ENCODE results near the gene RGP1. TPM values are rescaled to one million over a fixed set of nuclear protein-coding genes. Genes with fewer than 3 reads are reported as not detected.

Gene RGP1
- total and polyA plus RNA-seq, 7 experiments from 2014 or later: 8.8 to 28.8 (median 22.4) TPM

DNA sequence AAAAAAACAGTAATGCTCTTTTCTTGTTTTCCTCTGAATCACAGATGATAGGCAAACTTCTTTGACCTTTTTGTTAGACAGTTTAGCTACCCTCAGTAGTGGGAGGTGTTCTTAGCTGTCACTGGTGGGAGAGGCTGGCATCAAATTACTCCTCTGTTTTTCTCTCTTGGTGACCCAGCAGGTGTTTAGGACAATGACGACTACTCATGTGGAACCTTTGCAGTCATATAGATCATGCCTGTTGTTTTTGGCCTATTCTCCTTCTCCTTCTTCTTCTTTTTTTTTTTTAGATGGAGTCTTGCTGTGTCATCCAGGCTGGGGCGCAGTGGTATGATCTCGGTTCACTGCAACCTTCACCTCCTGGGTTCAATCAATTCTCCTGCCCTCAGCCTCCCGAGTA is 26.9 kb downstream of the RGP1 start:
- Mint-ChIP-seq H3K36me3 (peaks cover 0 to 17% (median 7%) of the 10 kb centered on the region in 5 donors), H3K4me1 (peaks cover 0 to 19% (median 3%) of the 10 kb centered on the region in 7 donors), H3K27me3 (no peaks in the 10 kb centered on the region), H3K4me3 (no peak overlapping the region), H3K9me3 (no peaks in the 10 kb centered on the region), H3K27ac (no peak overlapping the region)
- CTCF ChIA-PET: interaction anchor here (0.6 to 0.8 kb wide), 2 partner anchors 45 to 117 kb away, joined by 3 to 4 read pairs; no protein-coding TSS in a partner anchor
- H3K9me3 ChIP-seq (ENCODE audit: control insufficient read depth in 2 of 3, low read length in 3 of 3): no peaks in the 10 kb centered on the region
- no peaks in the 10 kb centered on the region for H3K27me3 ChIP-seq (ENCODE audit: control insufficient read depth in 2 of 2, insufficient read depth in 2 of 2, low read length in 2 of 2)
- DNase-seq: no peak
- intact Hi-C loops (cut with micrococcal nuclease): no loop called here
- POLR2A ChIA-PET: interaction anchor here (1.4 kb wide), 1 partner anchor 36 kb away, joined by 4 read pairs; the partner anchor contains the start of gene SPAG8
- H3K4me3 ChIP-seq (ENCODE audit: low read length): no peak overlapping the region
- H3K27ac ChIP-seq (ENCODE audit: low read depth, low read length): no peak overlapping the region
- peaks cover 0 to 3% (median 0%) of the 10 kb centered on the region in 3 experiments for H3K36me3 ChIP-seq (ENCODE audit: control insufficient read depth in 2 of 3, insufficient read depth in 3 of 3, low read length in 3 of 3)
- no peaks in the 10 kb centered on the region for H3K4me1 ChIP-seq (ENCODE audit: control insufficient read depth in 2 of 2, insufficient read depth in 2 of 2, low read length in 2 of 2)
- ATAC-seq: no peak

DNA sequence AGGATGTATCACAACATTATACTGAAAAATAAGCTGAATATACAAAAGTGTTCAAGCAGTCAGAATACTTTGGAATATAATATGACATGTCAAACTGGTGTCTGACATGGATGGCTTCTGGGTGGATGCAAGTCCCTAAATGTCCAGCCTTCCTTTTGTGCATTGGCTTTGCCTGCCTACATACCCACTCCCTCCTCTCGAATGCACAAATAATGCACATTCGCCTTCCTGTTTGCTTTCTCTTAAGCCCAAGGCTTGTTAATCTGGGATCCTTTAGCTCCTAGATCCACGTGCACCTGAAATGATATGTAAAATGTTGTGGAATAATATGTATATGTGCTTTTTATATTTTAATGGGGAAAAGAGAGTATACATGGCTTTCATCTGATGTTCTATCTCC is 29.4 kb downstream of the RGP1 start:
- Mint-ChIP-seq H3K9me3 (no peaks in the 10 kb centered on the region), H3K36me3 (peaks cover 2 to 25% (median 10%) of the 10 kb centered on the region in 5 donors), H3K27ac (peak overlapping the region in 2 of 9 donors; percentile 11 to 23), H3K27me3 (no peaks in the 10 kb centered on the region), H3K4me1 (peaks cover 0 to 19% (median 4%) of the 10 kb centered on the region in 7 donors), H3K4me3 (no peak overlapping the region)
- no peaks in the 10 kb centered on the region for H3K27me3 ChIP-seq (ENCODE audit: control insufficient read depth in 2 of 2, insufficient read depth in 2 of 2, low read length in 2 of 2)
- ChIA-PET POLR2A (interaction anchor here (0.6 to 0.8 kb wide), 2 partner anchors 27 to 136 kb away, joined by 3 read pairs; no protein-coding TSS in a partner anchor), CTCF (interaction anchor here (1.0 to 1.1 kb wide), 2 partner anchors 9 to 104 kb away, joined by 4 read pairs; no protein-coding TSS in a partner anchor)
- peaks cover 0 to 3% (median 0%) of the 10 kb centered on the region in 3 experiments for H3K36me3 ChIP-seq (ENCODE audit: control insufficient read depth in 2 of 3, insufficient read depth in 3 of 3, low read length in 3 of 3)
- H3K27ac ChIP-seq (ENCODE audit: low read depth, low read length): no peak overlapping the region
- ATAC-seq (no peak), DNase-seq (no peak)
- H3K9me3 ChIP-seq (ENCODE audit: control insufficient read depth in 2 of 3, low read length in 3 of 3): no peaks in the 10 kb centered on the region
- no peak overlapping the region for H3K4me3 ChIP-seq (ENCODE audit: low read length)
- no peaks in the 10 kb centered on the region for H3K4me1 ChIP-seq (ENCODE audit: control insufficient read depth in 2 of 2, insufficient read depth in 2 of 2, low read length in 2 of 2)
- intact Hi-C loops (cut with micrococcal nuclease): no loop called here

DNA sequence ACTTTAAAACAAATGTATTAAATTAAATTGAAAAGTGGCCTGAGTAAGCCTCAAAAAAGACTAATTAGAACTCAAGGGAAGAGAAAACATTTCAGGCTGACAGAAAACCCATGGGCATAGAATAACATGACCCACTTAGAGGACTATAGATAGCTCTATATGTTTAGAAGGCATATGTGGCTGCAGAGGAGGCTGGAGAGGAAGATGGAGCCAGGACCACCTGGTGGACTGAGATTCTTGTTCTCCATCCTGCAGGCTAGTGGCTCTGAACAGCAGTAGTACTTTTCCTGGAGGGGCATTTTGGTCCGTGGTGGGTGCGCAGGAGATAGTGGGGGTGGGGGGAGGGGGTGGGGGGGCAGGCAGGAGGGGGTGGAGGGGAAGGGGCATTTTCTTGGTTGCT is 32.0 kb downstream of the RGP1 start:
- DNase-seq: no peak
- POLR2A ChIA-PET: no interaction called here
- H3K36me3 ChIP-seq (ENCODE audit: control insufficient read depth in 2 of 3, insufficient read depth in 3 of 3, low read length in 3 of 3): peaks cover 0 to 15% (median 0%) of the 10 kb centered on the region in 3 experiments

DNA sequence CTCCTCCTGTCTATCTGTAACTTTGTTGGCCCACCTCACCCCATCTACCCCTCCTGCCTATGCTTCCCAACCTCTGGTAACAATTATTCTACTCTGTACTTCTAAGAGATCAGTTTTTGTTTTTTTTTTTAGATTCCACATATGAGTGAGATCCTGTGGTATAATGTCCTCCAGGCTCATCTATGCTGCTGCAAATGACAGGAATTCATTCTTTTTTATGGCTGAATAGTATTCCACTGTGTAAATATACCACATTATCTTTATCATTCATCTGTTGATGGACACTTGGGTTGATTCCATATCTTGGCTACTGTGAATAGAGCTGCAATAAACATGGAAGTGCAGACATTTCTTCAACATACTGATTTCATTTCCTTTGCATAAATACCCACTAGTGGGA is 34.3 kb downstream of the RGP1 start:
- Mint-ChIP-seq H3K4me3 (no peak overlapping the region), H3K27ac (no peak overlapping the region), H3K9me3 (no peaks in the 10 kb centered on the region), H3K27me3 (no peaks in the 10 kb centered on the region), H3K36me3 (peaks cover 9 to 45% (median 19%) of the 10 kb centered on the region in 5 donors), H3K4me1 (peaks cover 0 to 6% (median 3%) of the 10 kb centered on the region in 7 donors)
- ChIA-PET POLR2A (no interaction called here), CTCF (no interaction called here)
- no peak for ATAC-seq
- Histone ChIP-seq H3K27ac (ENCODE audit: low read depth, low read length) (no peak overlapping the region), H3K27me3 (ENCODE audit: control insufficient read depth in 2 of 2, insufficient read depth in 2 of 2, low read length in 2 of 2) (no peaks in the 10 kb centered on the region), H3K9me3 (ENCODE audit: control insufficient read depth in 2 of 3, low read length in 3 of 3) (no peaks in the 10 kb centered on the region), H3K36me3 (ENCODE audit: control insufficient read depth in 2 of 3, insufficient read depth in 3 of 3, low read length in 3 of 3) (peaks cover 0 to 20% (median 0%) of the 10 kb centered on the region in 3 experiments), H3K4me3 (ENCODE audit: low read length) (no peak overlapping the region), H3K4me1 (ENCODE audit: control insufficient read depth in 2 of 2, insufficient read depth in 2 of 2, low read length in 2 of 2) (no peaks in the 10 kb centered on the region)
- intact Hi-C loops (cut with micrococcal nuclease): no loop called here
- no peak for DNase-seq

More for the DNA sequence above, 32.0 kb downstream of the RGP1 start:
- intact Hi-C loops (cut with micrococcal nuclease): no loop called here
- ATAC-seq: no peak
- Mint-ChIP-seq H3K4me3 (no peak overlapping the region), H3K4me1 (peaks cover 0 to 11% (median 4%) of the 10 kb centered on the region in 7 donors), H3K36me3 (peaks cover 9 to 41% (median 20%) of the 10 kb centered on the region in 5 donors), H3K27ac (no peak overlapping the region), H3K9me3 (no peaks in the 10 kb centered on the region), H3K27me3 (no peaks in the 10 kb centered on the region)
- Histone ChIP-seq H3K27me3 (ENCODE audit: control insufficient read depth in 2 of 2, insufficient read depth in 2 of 2, low read length in 2 of 2) (no peaks in the 10 kb centered on the region), H3K4me3 (ENCODE audit: low read length) (no peak overlapping the region), H3K4me1 (ENCODE audit: control insufficient read depth in 2 of 2, insufficient read depth in 2 of 2, low read length in 2 of 2) (no peaks in the 10 kb centered on the region), H3K27ac (ENCODE audit: low read depth, low read length) (no peak overlapping the region), H3K9me3 (ENCODE audit: control insufficient read depth in 2 of 3, low read length in 3 of 3) (no peaks in the 10 kb centered on the region)
- CTCF ChIA-PET: interaction anchor here (1.1 kb wide), 1 partner anchor 24 kb away, joined by 5 read pairs; no protein-coding TSS in a partner anchor

DNA sequence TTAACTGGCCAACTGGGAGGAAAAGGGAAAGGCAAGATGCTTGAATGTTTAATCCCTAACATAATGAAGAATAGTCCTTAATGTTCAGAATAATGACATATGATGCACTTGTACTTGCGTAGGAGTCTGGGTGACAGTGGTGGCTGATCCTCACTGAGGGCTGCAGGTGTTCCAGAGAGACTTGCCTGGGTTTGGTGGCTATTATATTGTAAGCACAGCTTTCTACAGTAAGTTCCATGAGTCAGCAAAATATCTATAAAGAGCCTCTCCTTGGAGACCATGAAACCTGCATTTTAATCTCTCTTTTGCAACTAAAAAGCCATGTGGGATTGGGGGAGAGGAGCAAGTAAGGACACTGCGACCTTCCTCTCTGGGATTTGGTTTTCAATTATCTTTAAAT is 40.5 kb downstream of the RGP1 start:
- Mint-ChIP-seq H3K27me3 (no peaks in the 10 kb centered on the region), H3K4me1 (peaks cover 4 to 14% (median 9%) of the 10 kb centered on the region in 7 donors), H3K27ac (no peak overlapping the region), H3K9me3 (no peaks in the 10 kb centered on the region), H3K4me3 (no peak overlapping the region), H3K36me3 (peaks cover 4 to 20% (median 10%) of the 10 kb centered on the region in 5 donors)
- POLR2A ChIA-PET: no interaction called here
- Histone ChIP-seq H3K4me3 (ENCODE audit: low read length) (no peak overlapping the region), H3K9me3 (ENCODE audit: control insufficient read depth in 2 of 3, low read length in 3 of 3) (no peaks in the 10 kb centered on the region), H3K27me3 (ENCODE audit: control insufficient read depth in 2 of 2, insufficient read depth in 2 of 2, low read length in 2 of 2) (no peaks in the 10 kb centered on the region), H3K36me3 (ENCODE audit: control insufficient read depth in 2 of 3, insufficient read depth in 3 of 3, low read length in 3 of 3) (peaks cover 0 to 18% (median 0%) of the 10 kb centered on the region in 3 experiments), H3K27ac (ENCODE audit: low read depth, low read length) (no peak overlapping the region), H3K4me1 (ENCODE audit: control insufficient read depth in 2 of 2, insufficient read depth in 2 of 2, low read length in 2 of 2) (no peaks in the 10 kb centered on the region)
- intact Hi-C loops (cut with micrococcal nuclease): no loop called here
- CTCF ChIA-PET: interaction anchor here (0.6 to 3.6 kb wide), 18 partner anchors 10 to 611 kb away, joined by 3 to 70 read pairs (median 4); partner anchors contain the start of genes CREB3, RNF38, SPAG8 and TLN1
- DNase-seq: no peak
- no peak for ATAC-seq

DNA sequence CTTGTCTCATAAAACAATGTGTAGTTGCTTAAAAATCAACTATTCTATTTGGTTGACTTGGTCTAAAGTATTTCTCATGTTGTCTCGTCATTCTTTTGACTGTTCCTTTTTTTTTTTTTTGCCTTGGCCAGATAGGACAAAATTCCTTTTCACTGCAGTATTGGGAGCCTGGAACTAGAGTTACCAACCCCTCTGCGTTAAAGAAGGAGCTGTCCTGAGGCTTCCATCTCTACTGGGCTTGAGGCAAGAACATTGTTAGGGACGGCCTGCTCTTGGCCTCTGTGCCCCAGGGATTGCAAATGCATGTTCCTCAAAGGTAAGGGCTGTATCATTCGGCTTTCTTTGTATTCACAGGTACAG is 40.9 kb downstream of the RGP1 start:
- Histone ChIP-seq H3K27ac (ENCODE audit: low read depth, low read length) (no peak overlapping the region), H3K4me3 (ENCODE audit: low read length) (no peak overlapping the region), H3K4me1 (ENCODE audit: control insufficient read depth in 2 of 2, insufficient read depth in 2 of 2, low read length in 2 of 2) (no peaks in the 10 kb centered on the region), H3K36me3 (ENCODE audit: control insufficient read depth in 2 of 3, insufficient read depth in 3 of 3, low read length in 3 of 3) (peaks cover 0 to 17% (median 0%) of the 10 kb centered on the region in 3 experiments), H3K9me3 (ENCODE audit: control insufficient read depth in 2 of 3, low read length in 3 of 3) (no peaks in the 10 kb centered on the region), H3K27me3 (ENCODE audit: control insufficient read depth in 2 of 2, insufficient read depth in 2 of 2, low read length in 2 of 2) (no peaks in the 10 kb centered on the region)
- Mint-ChIP-seq H3K9me3 (no peaks in the 10 kb centered on the region), H3K36me3 (peaks cover 2 to 17% (median 10%) of the 10 kb centered on the region in 5 donors), H3K27me3 (no peaks in the 10 kb centered on the region), H3K4me1 (peaks cover 6 to 17% (median 10%) of the 10 kb centered on the region in 7 donors), H3K27ac (no peak overlapping the region), H3K4me3 (no peak overlapping the region)
- ChIA-PET CTCF (interaction anchor here (0.7 to 3.6 kb wide), 27 partner anchors 9 to 877 kb away, joined by 3 to 70 read pairs (median 4); partner anchors contain the start of gene SPAG8), POLR2A (no interaction called here)
- intact Hi-C loops (cut with micrococcal nuclease): loop anchor here (1.0 kb wide), 6 partner anchors 22 to 233 kb away; partner anchors contain the start of genes HINT2 (in 1 of the 2) and SPAG8 (in 1 of the 2)
- ATAC-seq (no peak), DNase-seq (peak in 1 of 9 donors; percentile 8)
